Pons (tissue), 1 donor: Measurements from ENCODE around the gene WDR18.
A peak's percentile ranks its signal among the peaks of the same experiment; 100 is the strongest.

Source experiments
- DNase-seq: peaks from one replicate; pipeline ENCODE4 v3.0.0-alpha.2; 2016; ENCODE audit warnings: low spot score

WDR18 gene

GRCh38 chr19:984165-984967, at the start of gene WDR18:
TSS of gene WDR18 (plus strand) at chr19:984345. CDS start at chr19:984354, 9 bp downstream.
- DNase-seq, result peak; percentile 90

GRCh38 chr19:934865-935479, 49.2 kb upstream of the WDR18 start:
- peak; percentile 69 for DNase-seq

GRCh38 chr19:936175-936546, 48.0 kb upstream of the WDR18 start:
- DNase-seq, result no peak

- DNase-seq, result no peak
These were observed 46.9 kb upstream of the WDR18 start for GRCh38 chr19:937259-937694.

- no peak for DNase-seq
These were observed 45.8 kb upstream of the WDR18 start for GRCh38 chr19:938233-938923.

- DNase-seq, result no peak
These were observed 44.7 kb upstream of the WDR18 start for GRCh38 chr19:939439-939838.

GRCh38 chr19:939922-940321, 44.2 kb upstream of the WDR18 start:
- DNase-seq, result no peak

GRCh38 chr19:940591-941291, 43.4 kb upstream of the WDR18 start:
- DNase-seq, result peak; percentile 80

- no peak for DNase-seq
These were observed 42.6 kb upstream of the WDR18 start for GRCh38 chr19:941292-942132.

GRCh38 chr19:942133-942645, 42.0 kb upstream of the WDR18 start:
- no peak for DNase-seq

- no peak for DNase-seq
These were observed 40.5 kb upstream of the WDR18 start for GRCh38 chr19:943551-944170.

GRCh38 chr19:944171-944567, 40.0 kb upstream of the WDR18 start:
- DNase-seq, result no peak

- no peak for DNase-seq
These were observed 39.4 kb upstream of the WDR18 start for GRCh38 chr19:944663-945241.

GRCh38 chr19:945401-946252, 38.5 kb upstream of the WDR18 start:
- DNase-seq, result no peak

GRCh38 chr19:947090-947706, 36.9 kb upstream of the WDR18 start:
- no peak for DNase-seq

GRCh38 chr19:947707-948539, 36.2 kb upstream of the WDR18 start:
- DNase-seq, result peak; percentile 55

- DNase-seq, result no peak
These were observed 35.2 kb upstream of the WDR18 start for GRCh38 chr19:948842-949496.
